ENCODE data around the gene BNIP1. TPM values are rescaled to one million over a fixed set of nuclear protein-coding genes. Genes with fewer than 3 reads are reported as not detected.

The BNIP1 gene
- polyA plus RNA-seq, 3 donors, result 13.0 to 14.6 (median 13.4) TPM

- DNase-seq, result no peak
Observed at GRCh38 chr5:173204185-173204979, 60.1 kb downstream of the BNIP1 start.

- no peak for DNase-seq
Observed at GRCh38 chr5:173205916-173206315, 61.6 kb downstream of the BNIP1 start.

GRCh38 chr5:173208296-173208695 is 64.0 kb downstream of the BNIP1 start:
- DNase-seq, result no peak

- no peak for DNase-seq
Observed at GRCh38 chr5:173210877-173211276, 66.5 kb downstream of the BNIP1 start.

- no peak for DNase-seq
Observed at GRCh38 chr5:173211284-173211683, 67.0 kb downstream of the BNIP1 start.

GRCh38 chr5:173213236-173213933 is 69.1 kb downstream of the BNIP1 start:
- DNase-seq, result no peak

Other genes with a start within 250 kb of the BNIP1 start
- gene RPL26L1, start 185.1 kb upstream of the BNIP1 start, polyA plus RNA-seq (ENCODE audit: insufficient read length in 3 of 3), result 10 to 100 TPM; 51.4 to 66.2 (median 61.0) TPM
- 100 to 1,000 TPM; 183 to 222 (median 214) TPM for gene ATP6V0E1, start 160.8 kb upstream of the BNIP1 start, polyA plus RNA-seq (ENCODE audit: insufficient read length in 3 of 3)
- gene CREBRF, start 88.2 kb upstream of the BNIP1 start, polyA plus RNA-seq (ENCODE audit: insufficient read length in 3 of 3), result 10 to 100 TPM; 17.6 to 25.4 (median 19.7) TPM
- gene NKX2-5, start 90.7 kb downstream of the BNIP1 start, polyA plus RNA-seq (ENCODE audit: insufficient read length in 3 of 3), result not detected
- gene STC2, start 183.9 kb downstream of the BNIP1 start, polyA plus RNA-seq (ENCODE audit: insufficient read length in 3 of 3), result 1 to 10 TPM; 1.9 to 2.5 (median 2.3) TPM